Left kidney (tissue), 2 donors: Measurements from ENCODE around the gene DOCK4. TPM values are rescaled to one million over a fixed set of nuclear protein-coding genes. Genes with fewer than 3 reads are reported as not detected.
A peak's percentile ranks its signal among the peaks of the same experiment; 100 is the strongest.

ENCODE experiments used
- DNase-seq: peaks from one replicate; pipeline ENCODE4 v3.0.0-alpha.2; 2013
- polyA plus RNA-seq: library from polyadenylated mRNA; unstranded; fragments of 120-200 nt; gene quantifications from one replicate; pipeline ENCODE4 v1.2.1, GENCODE V29; 2013; ENCODE audit not compliant: insufficient read length

The DOCK4 gene
- polyA plus RNA-seq, 1 donor: 30.4 TPM

DNA sequence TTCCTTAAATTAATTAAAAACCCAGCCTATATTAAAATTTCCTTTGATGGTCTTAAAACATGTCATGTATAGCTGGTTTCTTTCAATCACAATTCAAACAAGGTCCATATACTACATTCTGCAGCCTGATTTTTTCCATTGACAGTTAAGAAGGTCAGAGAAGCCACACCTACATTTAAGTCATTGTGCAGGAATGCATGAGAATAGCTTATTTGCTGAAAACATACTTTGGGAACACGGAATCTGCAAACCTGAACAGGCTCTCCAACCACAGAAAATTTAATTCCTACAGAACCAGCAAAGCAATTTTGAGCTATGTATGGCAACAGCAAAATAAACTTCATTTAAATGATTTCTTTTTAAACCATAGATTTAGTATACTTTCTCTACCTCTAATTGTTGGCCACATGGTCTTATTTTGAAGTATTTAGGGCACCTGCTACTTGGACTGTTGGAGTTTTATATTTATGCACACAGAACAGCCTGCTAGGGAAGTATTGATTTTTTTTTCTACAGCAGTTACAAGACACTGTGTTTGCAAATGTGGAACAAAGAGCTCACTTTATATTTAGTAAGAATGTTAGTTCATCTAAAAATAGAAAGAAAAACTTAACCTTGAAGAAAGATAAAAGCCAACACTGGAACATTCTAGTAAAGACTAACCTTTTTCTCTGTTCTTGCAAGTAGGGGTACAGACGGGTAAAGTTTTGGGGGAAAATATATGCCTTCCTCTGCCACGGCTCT is 403.0 kb downstream of the DOCK4 start:
- DNase-seq: no peak

DNA sequence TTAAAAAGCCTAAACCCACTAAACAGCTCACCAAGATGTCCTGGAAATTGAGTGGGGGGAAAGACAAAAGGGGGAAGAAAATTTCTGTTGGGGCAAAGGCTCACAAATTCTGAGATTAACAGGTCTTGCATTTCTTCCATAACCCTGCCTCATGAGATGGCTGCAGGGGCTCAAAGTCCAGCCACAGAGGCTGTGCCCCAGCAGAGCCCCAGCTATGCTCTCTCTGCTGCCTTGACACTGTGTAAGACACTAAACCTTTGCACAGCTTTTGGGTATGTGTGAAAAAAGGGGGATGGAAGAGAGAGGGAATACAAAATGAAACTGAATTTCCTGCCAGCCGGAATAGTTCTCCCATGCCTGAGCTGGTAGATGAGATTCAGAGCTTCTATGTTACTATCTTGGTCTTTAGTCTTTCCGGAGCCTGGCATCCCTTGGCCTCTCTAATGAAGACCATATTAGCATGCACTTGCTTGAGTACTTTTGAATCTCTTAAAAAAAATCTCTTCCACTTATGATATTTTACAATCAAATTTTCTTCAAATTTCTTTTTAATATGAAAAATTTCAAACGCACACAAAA is 403.9 kb downstream of the DOCK4 start:
- no peak for DNase-seq

DNA sequence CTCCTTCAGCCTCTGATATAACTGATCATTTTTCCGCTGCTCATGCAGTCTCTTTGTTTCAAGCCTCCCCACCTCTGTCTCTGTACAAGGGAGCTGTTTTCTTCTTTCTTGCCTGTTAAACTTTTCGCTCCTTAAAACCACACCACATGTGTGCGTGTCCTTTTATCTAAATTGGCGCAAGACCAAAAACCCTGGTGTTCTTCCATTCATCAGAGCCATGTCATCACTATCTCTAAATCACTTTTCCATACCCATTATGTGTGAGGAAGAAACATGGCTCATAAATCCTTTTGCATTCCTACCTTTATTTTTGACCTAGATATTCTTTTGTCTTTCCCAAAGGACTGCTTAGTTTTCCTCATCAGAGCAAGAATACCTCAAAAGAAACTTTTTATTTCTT is 404.9 kb downstream of the DOCK4 start:
- no peak for DNase-seq

- DNase-seq: no peak
These were observed 409.5 kb downstream of the DOCK4 start for GRCh38 chr7:111796671-111797070.

DNA sequence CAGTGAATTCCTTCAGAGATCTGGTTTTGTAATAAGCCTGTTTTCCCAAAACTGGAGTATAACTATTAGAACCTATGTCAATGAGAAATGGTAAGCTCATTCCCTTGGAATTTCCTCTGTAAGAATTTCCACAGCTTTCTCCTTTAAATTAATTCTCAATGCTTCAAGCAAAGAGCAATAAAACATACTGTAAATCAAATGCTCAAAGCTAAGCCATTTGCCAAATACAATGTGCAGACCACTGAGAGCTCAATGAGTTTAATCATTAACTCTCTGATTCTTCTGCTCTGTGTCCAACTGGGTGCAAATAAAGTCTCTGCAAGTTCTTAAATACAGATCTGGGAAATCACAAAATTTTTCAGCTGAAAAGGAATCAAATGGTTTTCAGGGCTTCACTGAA is 416.3 kb downstream of the DOCK4 start:
- DNase-seq: peak; percentile 18

GRCh38 chr7:111789048-111789320 is 417.2 kb downstream of the DOCK4 start:
- DNase-seq: no peak

DNA sequence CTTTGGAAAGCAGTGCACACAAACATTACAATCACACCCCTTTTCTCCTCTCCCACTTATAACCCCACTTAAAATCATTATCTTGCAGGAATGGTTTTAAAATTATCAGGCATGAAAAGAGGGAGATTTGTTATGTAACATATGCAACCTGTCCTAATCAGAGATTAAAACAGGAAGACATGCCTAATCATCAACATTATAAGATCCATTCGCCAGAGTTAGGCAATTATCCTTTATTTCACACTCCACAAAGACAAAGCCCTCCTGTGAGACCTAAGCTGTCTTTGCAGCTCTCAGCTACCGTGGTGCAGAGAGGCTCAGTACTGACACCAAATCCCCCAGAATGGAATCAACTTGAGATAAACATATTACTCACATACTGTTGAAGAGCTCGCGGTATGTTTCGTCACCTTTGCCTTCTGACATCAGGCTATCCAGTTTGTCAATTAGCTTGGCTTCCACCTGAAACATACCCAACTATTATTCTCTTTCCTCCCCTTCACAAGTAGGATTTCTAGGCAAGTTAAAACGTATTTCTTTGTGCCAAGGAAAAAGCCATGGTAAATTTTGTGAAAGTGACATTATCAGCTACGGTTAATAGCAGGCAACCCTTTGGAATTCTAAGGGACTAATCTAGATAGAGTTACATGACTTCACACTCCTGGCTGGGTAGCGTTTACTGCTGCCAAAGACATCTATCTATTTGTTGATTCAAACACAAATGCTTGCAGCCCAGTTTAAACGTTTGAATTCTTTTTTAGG is 417.7 kb downstream of the DOCK4 start:
- no peak for DNase-seq

- no peak for DNase-seq
These were observed 418.5 kb downstream of the DOCK4 start for GRCh38 chr7:111787741-111788140.

- DNase-seq: no peak
These were observed 419.1 kb downstream of the DOCK4 start for GRCh38 chr7:111787099-111787498.

- no peak for DNase-seq
These were observed 421.1 kb downstream of the DOCK4 start for GRCh38 chr7:111785076-111785475.

- DNase-seq: no peak
These were observed 421.9 kb downstream of the DOCK4 start for GRCh38 chr7:111784296-111784695.

DNA sequence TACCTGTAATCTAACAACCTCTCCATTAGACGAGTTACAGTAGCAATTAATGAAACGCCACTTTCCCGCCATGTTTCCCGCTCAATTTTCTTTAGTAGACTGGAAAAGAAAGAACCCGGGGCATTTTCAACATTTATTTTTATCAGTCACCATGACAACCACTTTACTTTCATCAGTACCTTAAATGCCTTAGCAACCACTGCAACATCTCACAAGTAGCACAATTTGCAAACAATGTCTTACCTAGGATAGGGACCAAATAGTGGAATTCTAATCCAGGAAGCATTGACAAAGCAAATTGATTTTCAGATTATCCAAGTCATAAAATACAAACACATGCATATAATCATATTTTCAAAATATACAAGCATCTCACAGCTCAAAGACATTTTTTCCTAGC is 422.3 kb downstream of the DOCK4 start:
- no peak for DNase-seq

DNA sequence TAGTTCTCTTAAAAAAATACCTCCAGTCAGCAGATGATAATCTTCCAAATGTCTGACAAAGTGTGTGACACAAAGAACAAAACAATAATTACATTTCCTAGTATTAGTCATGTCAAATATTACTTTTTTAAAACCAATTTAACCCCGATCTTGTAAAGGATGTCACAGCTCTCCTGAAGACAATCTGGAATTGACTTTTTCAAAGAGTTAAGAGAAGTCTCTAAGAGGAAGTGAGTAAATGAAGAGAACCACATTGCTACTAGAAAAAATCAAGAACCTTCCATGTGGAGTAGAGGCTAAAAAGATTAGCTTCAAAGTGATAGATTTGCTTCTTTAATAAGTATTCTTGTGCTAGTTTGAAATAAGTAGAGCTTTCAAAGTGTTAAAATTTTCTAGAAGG is 425.7 kb downstream of the DOCK4 start:
- DNase-seq: no peak

GRCh38 chr7:111775206-111775605 is 431.0 kb downstream of the DOCK4 start:
- DNase-seq: no peak

GRCh38 chr7:111772716-111773115 is 433.5 kb downstream of the DOCK4 start:
- DNase-seq: no peak

- no peak for DNase-seq
These were observed 434.6 kb downstream of the DOCK4 start for GRCh38 chr7:111771638-111772037.

- no peak for DNase-seq
These were observed 436.1 kb downstream of the DOCK4 start for GRCh38 chr7:111770116-111770515.

- DNase-seq: no peak
These were observed 440.2 kb downstream of the DOCK4 start for GRCh38 chr7:111765751-111766643.

DNA sequence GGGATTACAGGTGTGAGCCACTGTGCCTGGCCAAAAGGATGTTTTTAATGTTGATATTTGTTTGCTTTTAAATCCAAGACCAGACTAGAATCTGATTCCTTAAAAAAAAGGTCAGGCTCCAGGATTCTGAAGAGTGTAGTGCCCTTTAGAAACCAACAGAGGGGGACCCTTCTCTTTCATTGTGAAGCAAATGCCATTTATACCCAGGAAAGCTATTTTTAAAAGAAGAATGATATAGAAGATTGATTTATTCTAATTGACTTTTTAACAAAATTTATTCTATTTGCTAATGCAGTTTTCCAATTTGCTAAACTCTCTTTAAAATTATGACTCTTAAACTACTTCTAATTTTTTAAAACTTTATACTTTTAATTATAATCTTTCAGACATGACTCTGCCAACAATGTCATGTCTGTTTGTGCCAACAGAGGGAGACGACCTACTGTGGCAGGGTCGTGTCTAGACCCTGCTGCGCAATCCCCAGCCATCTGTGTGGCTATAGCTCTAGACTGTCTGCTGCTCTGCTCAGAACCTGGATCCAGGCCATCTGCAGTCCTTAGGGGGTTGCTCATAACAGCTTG is 442.9 kb downstream of the DOCK4 start:
- peak; percentile 60 for DNase-seq

GRCh38 chr7:111762799-111763198 is 443.4 kb downstream of the DOCK4 start:
- no peak for DNase-seq

GRCh38 chr7:111762211-111762610 is 444.0 kb downstream of the DOCK4 start:
- no peak for DNase-seq

DNA sequence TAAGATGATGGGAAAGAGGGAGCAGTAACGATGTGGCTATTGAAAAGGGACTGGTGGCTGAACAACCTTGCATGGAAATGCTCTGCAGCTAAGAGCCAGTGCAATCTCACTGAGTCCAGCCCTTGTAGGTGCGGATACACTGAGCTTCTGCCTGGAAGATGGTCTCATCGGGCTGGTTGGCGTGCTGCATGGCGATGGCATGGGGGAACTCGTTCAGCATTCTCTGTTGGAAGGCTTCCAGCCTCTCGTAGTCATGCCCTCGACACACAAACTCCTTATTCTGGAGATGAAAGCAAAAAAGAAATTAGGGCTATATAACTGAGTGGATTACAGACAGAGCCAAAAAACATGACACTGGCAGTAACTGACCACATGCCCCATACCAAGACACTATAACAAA is 446.2 kb downstream of the DOCK4 start:
- no peak for DNase-seq
